Astrocyte of the spinal cord (primary cell): ENCODE measurements around the gene TMEM86A.

Experiments used
- DNase-seq: peaks from one replicate; pipeline ENCODE4 v3.0.0; 2011; ENCODE audit warnings: low read depth, low spot score
- H3K4me3 ChIP-seq: 2 replicates; pipeline ENCODE4 v1.5.1; 2011; ENCODE audit warnings: low read depth, mild to moderate bottlenecking, low read length, moderate library complexity
- in situ Hi-C: cut with HindIII; loops from 2 replicates; pipeline ENCODE4 v1.10.0; 2017; ENCODE audit warnings: low sequenced_read_pairs
- TF ChIP-seq, protein P1 (sequence below): IDR thresholded peaks from 2 replicates; pipeline ENCODE4 v1.5.1; 2012; ENCODE audit warnings: low read depth, mild to moderate bottlenecking, low read length, inconsistent platforms

Gene TMEM86A

DNA sequence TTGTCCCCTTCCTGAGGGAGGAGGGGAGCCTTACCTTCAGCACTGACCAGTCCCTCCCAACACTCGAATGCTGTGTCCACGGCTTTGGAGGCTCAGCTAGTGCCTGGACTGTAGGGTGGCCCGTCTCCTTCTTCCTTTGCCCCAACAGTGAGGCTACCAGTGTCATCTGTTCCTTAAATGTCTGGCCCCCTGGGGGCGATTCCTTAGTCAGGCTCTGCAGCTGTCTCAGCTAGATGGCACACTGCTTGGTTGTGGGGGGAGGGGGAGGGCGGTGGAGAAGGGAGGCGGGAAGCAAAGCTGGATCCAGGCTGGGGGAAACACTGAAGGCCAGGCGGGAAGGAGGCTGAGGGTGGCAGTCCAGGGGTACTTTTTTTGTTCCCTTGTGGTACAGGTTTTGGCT, 27.5 kb downstream of the TMEM86A start, which contains the start of gene IGSF22:
Gene IGSF22, minus strand, starts transcription at position 149 of the 400 bp plus-strand sequence. CDS start 1,952 bp downstream, outside the sequence.
- TF ChIP-seq, protein P1, sequence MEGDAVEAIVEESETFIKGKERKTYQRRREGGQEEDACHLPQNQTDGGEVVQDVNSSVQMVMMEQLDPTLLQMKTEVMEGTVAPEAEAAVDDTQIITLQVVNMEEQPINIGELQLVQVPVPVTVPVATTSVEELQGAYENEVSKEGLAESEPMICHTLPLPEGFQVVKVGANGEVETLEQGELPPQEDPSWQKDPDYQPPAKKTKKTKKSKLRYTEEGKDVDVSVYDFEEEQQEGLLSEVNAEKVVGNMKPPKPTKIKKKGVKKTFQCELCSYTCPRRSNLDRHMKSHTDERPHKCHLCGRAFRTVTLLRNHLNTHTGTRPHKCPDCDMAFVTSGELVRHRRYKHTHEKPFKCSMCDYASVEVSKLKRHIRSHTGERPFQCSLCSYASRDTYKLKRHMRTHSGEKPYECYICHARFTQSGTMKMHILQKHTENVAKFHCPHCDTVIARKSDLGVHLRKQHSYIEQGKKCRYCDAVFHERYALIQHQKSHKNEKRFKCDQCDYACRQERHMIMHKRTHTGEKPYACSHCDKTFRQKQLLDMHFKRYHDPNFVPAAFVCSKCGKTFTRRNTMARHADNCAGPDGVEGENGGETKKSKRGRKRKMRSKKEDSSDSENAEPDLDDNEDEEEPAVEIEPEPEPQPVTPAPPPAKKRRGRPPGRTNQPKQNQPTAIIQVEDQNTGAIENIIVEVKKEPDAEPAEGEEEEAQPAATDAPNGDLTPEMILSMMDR, result no peak
- DNase-seq, result no peak
- no peak within 1 kb of the TSS for H3K4me3 ChIP-seq
- in situ Hi-C loops, result no loop called here

DNA sequence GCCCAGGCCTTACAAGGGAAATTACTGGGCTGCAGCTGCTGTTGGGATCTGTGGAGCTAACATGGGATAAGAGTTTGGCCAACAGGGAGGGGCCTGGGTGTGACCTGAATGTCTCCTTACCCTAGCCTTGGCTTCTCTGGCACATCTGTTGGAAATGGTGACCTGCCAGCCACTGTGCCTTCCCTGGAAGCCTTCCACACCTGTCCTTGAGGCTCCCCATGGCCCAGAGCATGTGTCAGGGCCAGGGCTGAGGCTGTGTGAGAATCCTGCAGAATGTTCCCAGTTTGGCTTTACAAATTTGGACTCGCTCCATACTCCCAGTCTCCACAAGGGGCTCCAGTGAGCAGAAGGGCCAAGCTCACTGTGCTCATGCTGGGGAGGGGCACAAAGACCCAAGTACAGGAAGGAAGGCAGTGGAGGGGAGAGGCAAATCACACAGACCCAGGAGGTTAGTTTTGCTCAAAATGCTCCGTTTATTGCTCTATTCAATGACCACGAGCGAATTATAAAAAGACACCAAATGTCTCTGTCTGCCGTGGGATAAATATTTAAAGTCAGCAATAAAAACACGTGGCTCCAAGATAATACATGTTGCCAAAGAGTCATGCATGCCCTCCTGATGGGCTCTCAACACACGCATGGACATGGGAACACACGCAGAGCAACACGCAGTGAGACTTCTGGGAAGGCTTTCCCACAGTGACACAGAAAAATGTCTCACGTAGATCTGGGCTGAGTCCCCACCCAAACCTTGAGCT, 29.1 kb downstream of the TMEM86A start:
- TF ChIP-seq, protein P1, result peak; percentile 90
- in situ Hi-C loops, result no loop called here
- DNase-seq, result peak; percentile 11
- H3K4me3 ChIP-seq, result no peak overlapping the region

DNA sequence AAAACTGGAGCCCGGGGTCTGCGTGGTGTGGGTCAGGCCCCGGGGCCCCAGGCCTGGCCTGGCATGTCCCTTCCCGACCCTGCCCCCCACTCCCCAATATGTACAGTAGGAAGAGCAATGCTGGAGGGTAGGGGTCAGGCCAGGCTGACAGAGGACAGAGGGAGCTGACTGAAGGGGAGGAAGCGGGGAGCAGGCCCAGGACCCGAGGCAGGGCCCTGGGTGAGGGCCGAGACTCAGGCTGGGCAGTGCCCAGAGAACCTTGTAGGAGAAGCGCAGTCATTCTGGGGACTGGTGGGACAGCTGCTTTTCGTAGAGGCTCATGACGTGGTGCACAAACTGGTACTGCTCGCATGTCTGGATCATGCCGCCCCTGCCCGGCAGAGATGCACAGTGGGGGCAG, 30.1 kb downstream of the TMEM86A start:
- DNase-seq, result no peak
- in situ Hi-C loops, result no loop called here
- H3K4me3 ChIP-seq, result no peak overlapping the region
- TF ChIP-seq, protein P1, result no peak

DNA sequence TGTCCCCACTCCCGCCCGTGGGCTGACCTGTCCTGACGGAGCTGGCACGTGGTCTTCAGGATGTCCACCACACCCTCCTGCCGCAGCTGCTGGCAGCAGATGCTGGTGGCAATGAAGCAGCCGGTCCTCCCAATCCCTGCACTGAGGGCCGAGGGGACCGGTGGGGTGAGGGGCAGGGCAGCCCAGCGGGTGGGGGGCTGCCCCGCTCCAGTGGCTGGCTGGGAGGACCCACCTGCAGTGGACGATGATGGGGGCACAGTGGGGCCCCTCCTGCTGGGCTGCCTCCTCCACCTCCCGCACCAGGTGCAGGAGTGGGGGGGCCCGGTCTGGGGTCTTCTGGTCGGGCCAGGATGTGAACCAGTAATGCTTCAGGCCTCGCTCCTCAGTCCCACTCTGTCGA, 30.8 kb downstream of the TMEM86A start:
- H3K4me3 ChIP-seq, result no peak overlapping the region
- no peak for DNase-seq
- in situ Hi-C loops, result no loop called here
- TF ChIP-seq, protein P1, result no peak

DNA sequence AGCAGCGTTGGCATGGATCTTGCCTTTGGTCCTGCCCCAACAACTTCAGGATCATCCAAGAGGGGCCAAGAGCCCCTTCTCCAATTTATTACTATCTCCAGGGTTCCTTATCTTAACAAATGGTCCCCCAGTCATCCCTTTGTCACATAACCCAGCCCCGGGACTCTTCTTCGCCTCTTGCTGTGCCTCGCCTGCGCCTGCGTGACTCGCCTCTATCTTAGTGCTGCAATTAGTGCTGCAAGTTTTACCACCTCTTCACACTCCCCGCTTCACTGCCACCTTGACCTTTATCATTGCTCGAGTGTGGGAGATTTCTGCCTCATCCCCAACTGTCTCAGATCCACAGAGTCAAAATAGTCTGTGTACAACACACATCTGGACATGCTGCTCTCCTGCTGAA, 31.4 kb downstream of the TMEM86A start:
- in situ Hi-C loops, result no loop called here
- TF ChIP-seq, protein P1, result no peak
- DNase-seq, result no peak
- H3K4me3 ChIP-seq, result no peak overlapping the region

DNA sequence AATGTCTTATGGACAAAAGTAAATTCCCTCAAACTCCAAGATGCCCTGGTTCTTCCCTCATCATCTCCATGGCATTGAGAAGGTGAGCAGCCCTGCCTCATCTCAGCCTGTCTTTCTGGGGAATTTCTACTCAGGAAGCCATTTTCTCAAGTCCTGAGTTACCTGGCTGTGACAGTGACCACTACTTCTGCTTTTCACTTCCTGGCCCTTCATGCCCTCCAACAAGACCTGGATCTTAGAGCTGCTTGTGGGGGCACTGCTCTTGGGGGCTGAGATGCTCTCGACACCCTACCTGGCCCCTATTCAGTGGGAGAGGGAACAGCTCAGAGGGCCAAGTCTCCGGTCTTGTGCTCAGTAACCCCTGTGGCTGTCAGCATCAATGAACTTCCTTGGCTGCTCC, 32.9 kb downstream of the TMEM86A start:
- in situ Hi-C loops, result no loop called here
- DNase-seq, result no peak
- H3K4me3 ChIP-seq, result no peak overlapping the region
- TF ChIP-seq, protein P1, result no peak
